GM19193 (cell line): Measurements from ENCODE around the gene KATNA1.

Source experiments
- POLR2A ChIP-seq: IDR thresholded peaks from 4 replicates; pipeline ENCODE4 v1.6.1; 2011; ENCODE audit not compliant: insufficient read depth, insufficient read length; ENCODE audit errors: extremely low read depth

KATNA1 gene

DNA sequence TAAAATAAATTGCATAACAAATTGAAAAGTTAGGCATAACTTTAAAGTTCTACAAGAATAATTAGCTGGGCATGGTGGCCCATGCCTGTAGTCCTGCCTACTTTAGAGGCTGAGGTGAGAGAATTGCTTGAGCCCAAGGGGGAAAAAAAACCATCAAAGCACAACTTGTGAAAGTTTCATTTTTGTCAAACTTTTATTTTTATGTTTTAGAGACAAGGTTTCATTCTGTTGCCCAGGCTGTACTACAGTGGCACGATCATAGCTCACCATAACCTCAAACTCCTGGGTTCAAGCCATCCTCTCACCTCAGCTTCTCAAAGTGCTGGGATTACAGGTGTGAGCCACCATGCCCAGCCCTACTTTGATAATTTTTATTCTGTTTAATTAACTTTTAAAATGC lies 14.2 kb downstream of the KATNA1 start:
- no peak for TF ChIP-seq POLR2A

DNA sequence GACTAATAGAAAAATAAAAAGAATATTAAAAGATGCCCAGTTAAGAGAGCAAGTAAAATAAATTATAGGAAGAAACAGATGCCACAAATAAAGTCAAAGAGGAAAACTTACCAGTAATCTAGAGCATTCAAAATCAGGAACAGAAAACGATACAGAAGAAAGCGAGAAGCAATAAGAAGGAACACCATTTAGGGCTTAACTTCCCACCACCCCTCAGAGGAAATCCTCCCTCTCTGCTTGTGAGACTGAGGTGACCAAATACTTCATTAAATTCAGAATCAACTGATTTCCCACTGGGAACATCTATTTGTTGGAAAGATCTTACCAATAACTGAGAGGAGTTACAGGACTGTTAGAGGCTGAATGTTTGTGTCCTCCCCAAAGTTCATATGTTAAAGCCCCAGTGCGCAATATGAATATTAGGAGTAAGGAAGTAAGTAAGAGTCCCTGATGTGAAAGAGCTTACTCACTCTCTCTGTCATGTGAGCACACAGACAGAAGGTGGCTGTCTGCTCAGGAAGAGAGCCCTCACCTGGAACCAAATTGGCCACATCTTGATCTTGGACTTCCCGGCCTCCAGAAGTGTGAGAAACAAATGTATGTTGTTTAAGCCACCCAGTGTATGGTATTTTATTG lies 19.5 kb downstream of the KATNA1 start:
- TF ChIP-seq POLR2A: no peak

DNA sequence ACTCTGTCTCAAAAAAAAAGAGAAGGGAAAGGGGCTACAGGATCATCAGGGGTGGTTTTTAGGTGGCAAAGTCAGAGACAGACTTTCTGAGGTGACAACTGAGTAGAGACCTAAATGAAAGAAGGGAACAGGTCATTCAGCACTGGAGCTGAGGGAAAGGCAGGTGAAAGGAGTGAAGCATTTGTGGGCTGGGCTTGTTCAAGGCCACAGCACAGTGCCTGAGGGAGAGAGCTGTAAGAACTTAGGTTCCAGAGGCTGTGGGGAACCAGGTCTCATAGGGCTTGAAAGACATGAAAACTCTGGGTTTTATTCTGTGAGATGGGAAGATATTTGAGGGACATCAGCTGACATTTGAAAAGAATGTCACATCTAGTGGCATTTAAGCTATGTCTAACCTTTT lies 20.8 kb downstream of the KATNA1 start:
- TF ChIP-seq POLR2A: no peak

DNA sequence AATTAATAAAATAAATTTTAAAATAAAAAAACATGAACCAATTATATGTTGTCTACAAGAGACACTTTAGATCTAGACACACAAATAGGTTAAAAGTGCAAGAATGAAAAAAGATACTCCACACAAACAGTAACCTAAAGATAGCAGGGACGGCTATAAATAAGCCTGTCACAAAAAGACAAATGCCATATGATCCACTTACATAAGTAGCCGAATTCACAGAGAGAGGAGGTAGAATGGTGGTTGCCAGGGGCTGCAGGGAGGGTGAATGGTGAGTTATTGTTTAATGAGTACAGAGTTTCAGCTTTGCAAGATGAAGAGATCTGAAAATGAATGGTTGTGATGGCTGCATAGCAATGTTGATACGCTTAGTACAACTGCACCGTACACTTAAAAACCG lies 32.7 kb downstream of the KATNA1 start:
- TF ChIP-seq POLR2A: no peak

DNA sequence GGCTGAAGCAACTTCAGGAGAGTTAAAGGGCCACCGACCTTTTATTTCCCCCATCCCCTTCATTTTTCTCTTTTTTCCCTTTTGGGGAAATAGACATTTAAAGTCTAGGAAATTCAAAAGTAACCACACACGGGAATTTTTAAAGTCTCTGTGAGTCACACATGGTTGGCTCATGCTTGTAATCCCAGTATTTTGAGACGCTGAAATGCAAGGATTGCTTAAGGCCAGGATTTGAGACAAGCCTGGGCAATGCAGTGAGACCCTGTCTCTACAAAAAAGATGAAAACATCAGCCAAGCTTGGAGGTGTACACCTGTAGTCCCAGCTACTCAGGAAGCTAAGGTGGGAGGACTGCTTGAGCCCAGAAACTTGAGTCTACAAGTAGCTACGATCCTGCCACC lies 34.2 kb downstream of the KATNA1 start:
- TF ChIP-seq POLR2A: no peak

DNA sequence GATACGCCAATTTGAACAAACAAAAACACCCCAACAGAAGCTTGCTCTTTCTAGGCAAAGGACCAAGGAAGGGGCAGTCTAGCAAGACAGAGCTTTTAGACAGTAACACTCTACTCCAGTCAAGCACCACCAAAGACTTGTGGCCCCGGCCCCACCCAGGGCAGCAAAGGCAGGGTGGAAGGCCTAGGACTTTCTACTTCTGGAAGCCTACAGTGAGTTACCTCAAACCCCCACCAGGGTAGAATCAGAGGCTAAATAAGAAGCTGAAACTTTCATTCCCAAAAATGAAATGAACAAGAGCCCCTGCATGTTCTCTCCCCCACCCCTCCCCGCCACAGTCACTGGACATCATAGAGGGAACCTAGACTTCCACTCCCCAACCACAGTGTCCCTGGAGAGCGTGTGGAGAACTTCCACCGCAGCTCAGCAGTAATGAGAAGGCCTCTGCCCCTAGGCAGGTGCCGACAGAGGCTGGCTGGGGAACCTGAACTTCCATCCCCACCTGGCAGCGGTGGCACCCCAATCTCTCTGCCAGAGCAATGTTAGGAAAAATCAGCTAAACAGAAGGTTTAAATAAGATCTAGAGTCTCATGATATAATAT lies 40.0 kb downstream of the KATNA1 start:
- TF ChIP-seq POLR2A: no peak

DNA sequence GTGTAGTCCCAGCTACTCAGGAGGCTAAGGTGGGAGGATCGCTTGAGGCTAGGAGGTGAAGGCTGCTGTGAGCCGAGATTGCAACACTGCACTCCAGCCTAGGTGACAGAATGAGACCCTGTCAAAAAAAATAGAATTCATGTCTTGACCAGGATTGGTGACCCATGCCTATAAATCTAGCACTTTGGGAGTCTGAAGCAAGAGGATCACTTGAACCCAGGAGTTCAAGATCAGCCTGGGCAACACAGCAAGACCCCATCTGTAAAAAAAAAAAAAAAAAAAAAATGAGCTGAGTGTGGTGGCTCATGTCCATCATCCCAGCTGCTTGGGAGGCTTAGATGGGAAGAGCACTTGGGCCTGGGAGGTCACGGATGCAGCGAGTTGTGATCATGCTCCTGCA lies 48.0 kb downstream of the KATNA1 start:
- no peak for TF ChIP-seq POLR2A

DNA sequence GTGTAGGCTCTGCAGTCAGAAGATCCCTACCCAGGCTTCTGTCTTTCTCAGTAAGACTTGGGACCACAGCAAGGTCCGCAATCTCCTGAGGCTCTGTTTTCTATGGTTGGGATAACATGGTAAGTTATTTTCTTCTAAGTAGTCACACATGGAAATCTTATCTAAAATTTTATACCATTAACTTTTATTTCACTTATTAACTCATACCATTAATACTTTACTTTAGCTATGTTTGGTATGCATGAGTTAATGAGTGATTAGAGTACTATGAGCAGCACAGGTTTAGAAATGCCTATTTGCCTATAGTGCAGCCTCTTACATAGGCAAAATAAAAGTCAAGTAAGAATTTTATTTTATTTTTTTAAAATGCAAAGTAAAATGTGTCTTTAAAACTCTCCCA lies 55.1 kb downstream of the KATNA1 start:
- no peak for TF ChIP-seq POLR2A

DNA sequence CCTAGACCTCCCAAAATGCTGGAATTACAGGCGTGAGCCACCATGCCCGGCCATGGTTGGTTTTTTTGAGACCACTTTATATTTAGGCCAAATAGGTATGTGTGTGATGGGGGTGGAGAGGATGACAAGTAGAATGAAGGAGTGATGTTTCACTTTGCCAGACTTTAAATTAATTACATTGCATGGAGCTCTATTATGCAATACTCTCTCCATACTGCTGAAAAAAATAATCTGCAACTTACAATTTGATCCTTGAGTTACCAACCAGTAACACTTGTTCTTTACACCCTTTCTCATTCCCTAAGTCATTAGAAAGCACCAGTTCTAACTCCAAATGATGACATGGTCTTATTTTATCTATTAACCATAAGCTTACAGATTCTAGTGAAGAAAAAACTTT lies 55.5 kb downstream of the KATNA1 start:
- TF ChIP-seq POLR2A: no peak

DNA sequence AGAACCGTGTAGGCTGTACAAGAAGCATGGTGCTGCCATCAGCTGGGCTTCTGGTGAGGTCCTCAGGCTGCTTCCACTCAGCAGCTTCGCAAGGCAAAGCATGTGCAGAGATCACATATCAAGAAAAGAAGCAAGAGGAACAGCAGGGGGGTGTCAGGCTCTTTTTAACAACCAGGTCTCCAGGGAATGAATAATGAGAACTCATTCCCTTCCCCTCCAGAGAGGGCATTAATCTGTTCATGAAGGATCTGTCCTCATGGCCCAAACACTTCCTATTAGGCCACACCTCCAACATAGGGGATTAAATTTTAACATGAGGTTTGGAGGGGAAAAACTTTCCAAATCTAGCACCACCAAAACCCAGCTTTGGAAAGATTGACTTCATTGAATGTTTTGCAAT lies 62.4 kb downstream of the KATNA1 start:
- TF ChIP-seq POLR2A: no peak

DNA sequence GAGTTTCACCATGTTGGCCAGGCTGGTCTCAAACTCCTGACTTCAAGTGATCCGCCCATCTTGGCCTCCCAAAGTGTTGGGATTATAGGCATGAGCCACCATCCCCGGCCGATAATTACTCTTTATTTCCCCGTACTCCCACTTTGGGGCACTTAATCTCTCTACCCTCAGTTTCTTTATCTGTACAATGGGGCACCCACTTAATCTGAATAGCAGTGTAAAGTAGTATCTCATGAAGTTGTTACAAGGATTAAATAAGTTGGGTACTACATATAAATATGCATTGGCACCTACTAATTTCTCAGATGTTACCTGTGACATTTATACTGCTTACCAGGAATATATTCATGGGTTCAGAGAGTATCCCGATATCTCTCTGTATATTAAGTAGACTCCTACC lies 67.2 kb downstream of the KATNA1 start:
- no peak for TF ChIP-seq POLR2A

DNA sequence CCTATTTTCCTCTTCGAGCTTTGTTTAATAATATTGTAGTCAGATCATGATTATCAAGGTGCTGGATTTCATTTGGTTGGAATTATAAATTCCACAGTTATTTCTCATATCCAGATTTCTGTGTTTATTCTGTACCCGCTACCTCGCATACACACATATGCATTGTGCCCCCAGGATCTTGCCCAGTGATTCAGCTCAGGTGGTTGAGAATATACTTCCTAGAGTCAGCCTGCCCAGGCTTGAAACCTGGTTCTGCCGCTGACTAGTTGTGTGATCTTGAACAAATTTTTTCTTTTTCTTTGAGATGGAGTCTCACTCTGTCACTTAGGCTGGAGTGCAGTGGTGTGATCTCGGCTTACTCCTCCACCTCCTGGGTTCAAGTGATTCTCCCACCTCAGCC lies 67.6 kb downstream of the KATNA1 start:
- TF ChIP-seq POLR2A: no peak

DNA sequence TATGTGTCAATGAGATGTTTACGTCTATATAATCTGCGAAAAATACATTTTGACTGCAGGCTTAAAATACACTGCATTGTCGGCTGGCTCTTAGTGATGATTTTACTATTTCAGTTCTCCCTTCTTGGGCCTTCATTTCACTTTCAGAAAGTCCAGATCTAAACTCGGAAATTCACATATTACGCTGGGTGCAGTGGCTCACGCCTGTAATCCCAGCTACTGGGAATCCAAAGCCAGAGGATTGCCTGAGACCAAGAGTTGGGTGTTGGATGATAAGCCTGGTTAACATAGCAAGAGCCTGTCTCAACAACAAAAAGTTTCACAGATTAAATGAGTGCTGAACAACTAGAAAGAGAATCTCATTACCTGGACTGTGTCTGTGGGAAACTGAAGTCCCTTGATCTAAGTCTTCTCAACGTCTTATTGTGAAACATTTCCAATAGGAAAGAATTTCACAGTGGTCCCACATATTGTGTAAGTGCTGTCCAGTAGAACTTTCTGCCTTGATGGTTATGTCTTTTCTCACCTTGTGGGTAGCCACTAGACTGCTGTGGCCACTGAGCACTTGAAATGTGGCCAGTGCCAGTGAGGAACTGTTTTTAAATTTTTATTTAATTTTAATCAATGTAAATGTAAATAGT lies 80.4 kb downstream of the KATNA1 start:
- TF ChIP-seq POLR2A: no peak

DNA sequence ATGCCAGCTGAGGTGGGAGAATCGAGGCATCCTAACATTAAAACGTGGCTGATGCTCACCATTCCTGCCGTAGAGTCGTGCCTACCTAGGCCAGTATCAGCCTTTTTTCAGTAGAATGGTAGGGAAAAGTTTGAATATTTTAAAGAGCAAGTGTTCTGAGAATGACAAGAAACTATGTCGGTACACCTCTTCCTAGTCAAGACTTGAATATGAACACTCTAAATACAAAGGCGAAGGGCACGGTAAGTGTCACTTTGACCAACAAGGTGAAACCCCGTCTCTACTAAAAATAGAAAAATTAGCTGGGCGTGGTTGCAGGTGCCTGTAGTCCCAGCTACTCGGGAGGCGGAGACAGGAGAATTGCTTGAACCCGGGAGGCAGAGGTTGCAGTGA lies 81.3 kb downstream of the KATNA1 start:
- no peak for TF ChIP-seq POLR2A

DNA sequence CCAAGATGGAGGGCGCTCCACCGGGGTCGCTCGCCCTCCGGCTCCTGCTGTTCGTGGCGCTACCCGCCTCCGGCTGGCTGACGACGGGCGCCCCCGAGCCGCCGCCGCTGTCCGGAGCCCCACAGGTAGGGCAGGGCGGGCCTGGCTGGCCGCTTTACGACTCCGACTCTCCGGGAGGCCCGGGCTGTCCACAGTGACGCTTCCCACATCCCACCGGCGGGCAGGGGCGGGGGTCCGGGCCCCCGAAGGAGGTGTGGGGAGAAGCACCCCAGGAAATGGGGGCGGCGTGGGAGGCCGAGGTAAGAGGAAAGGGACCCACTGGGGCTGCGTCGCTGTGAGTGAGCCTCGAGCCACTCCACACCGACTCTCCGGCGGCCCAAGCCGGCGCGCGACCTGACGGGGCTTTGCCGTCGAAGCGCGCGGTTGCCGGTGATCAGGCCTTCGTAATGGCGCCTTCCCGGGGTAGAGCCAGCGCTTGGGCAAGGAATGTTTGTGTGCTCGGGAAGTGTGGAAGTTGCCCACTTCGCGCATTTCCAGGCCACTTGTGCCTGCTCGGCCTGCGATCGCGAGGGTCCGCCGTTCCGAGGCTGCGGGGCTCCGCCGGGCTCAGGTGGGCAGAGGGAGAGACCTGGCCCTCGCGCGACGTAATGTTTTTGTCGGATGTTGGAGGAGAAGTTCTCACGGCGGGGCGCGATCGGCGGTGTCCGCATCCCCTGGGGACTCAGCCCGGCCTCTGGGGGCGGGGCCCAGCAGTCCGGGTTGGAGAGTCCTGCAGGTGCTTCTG lies 81.9 kb downstream of the KATNA1 start:
- peak; percentile 63 for TF ChIP-seq POLR2A
